T-cell (primary cell): ENCODE measurements around the gene SLC39A9. TPM values are rescaled to one million over a fixed set of nuclear protein-coding genes. Genes with fewer than 3 reads are reported as not detected.

Source experiments
- ATAC-seq, 4 experiments: fragments of 200-7000 bp in 3 of 4; fragments of 150-1000 bp in 1 of 4; cut with Tn5 transposase; replicated peaks in 1 of 4; 1 replicate in 3 of 4; 2 replicates in 1 of 4; pipeline ENCODE4 v1.10.0; 2021; ENCODE audit warnings: moderate library complexity in 3 of 4, mild to moderate bottlenecking in 2 of 4, moderate number of reproducible peaks in 1 of 4
- CTCF ChIA-PET, 2 donors: fragments of 300-600 bp; sonication (Branson Sonifier 250); formaldehyde crosslinking; loops; one replicate each; lab custom pipeline; 2022; ENCODE audit warnings: antibody characterized with exemption in 2 of 2; lab: Charles Lee
- POLR2A ChIA-PET, 2 donors: fragments of 300-600 bp; sonication (Branson Sonifier 250); formaldehyde crosslinking; loops; one replicate each; lab custom pipeline; 2022; ENCODE audit warnings: antibody characterized with exemption in 2 of 2; lab: Charles Lee
- DNase-seq, 35 experiments: peaks; one replicate each; pipeline versions ENCODE4 v3.0.0 to v3.0.0-alpha.2; 2013 to 2023
- H3K27ac ChIP-seq: one replicate; pipeline ENCODE4 v1.5.1; 2013; ENCODE audit warnings: low read length
- H3K27me3 ChIP-seq, 2 experiments: replicated peaks in 1 of 2; 1 replicate in 1 of 2; 2 replicates in 1 of 2; pipeline versions ENCODE4 v1.6.1 to v1.7.0; 2013; ENCODE audit warnings: low read length in 1 of 2, mixed read lengths in 1 of 2; ENCODE audit not compliant: control insufficient read depth in 2 of 2, insufficient read depth in 2 of 2; ENCODE audit errors: extremely low read depth in 1 of 2
- H3K36me3 ChIP-seq, 2 donors: 1 replicate in 1 of 2; 2 replicates in 1 of 2; pipeline versions ENCODE4 v1.6.1 to v1.7.0; 2013; ENCODE audit warnings: low read length in 1 of 2; ENCODE audit not compliant: control insufficient read depth in 2 of 2, insufficient read depth in 1 of 2; ENCODE audit errors: extremely low read depth in 1 of 2
- H3K4me1 ChIP-seq, 2 experiments: 1 replicate in 1 of 2; 2 replicates in 1 of 2; pipeline versions ENCODE4 v1.6.1 to v1.7.0; 2013; ENCODE audit warnings: low read length in 2 of 2, mixed read lengths in 1 of 2; ENCODE audit not compliant: insufficient read depth in 2 of 2, control insufficient read depth in 1 of 2; ENCODE audit errors: extremely low read depth in 1 of 2
- H3K4me3 ChIP-seq, 2 donors: 1 replicate in 1 of 2; 2 replicates in 1 of 2; pipeline versions ENCODE4 v1.5.1 to v1.7.0; 2013; ENCODE audit warnings: mild to moderate bottlenecking in 2 of 2, low read length in 1 of 2, moderate library complexity in 1 of 2; ENCODE audit not compliant: control insufficient read depth in 1 of 2; ENCODE audit errors: extremely low read depth in 1 of 2
- H3K9me3 ChIP-seq: 2 replicates; pipeline ENCODE4 v1.7.0; 2013
- H3K27ac Mint-ChIP-seq, 2 donors: one replicate each; pipeline ENCODE4 v1.8.0; 2020 to 2021; ENCODE audit warnings: mild to moderate bottlenecking in 2 of 2, mixed read lengths in 2 of 2
- H3K27me3 Mint-ChIP-seq, 2 donors: one replicate each; pipeline ENCODE4 v1.8.0; 2021 to 2022; ENCODE audit warnings: mixed read lengths in 2 of 2
- H3K36me3 Mint-ChIP-seq: one replicate; pipeline ENCODE4 v1.8.0; 2021; ENCODE audit warnings: mixed read lengths
- H3K4me1 Mint-ChIP-seq, 3 donors: one replicate each; pipeline ENCODE4 v1.8.0; 2020 to 2022; ENCODE audit warnings: mixed read lengths in 3 of 3, mild to moderate bottlenecking in 1 of 3
- H3K4me3 Mint-ChIP-seq, 3 donors: one replicate each; pipeline ENCODE4 v1.8.0; 2020 to 2022; ENCODE audit warnings: mild to moderate bottlenecking in 3 of 3, mixed read lengths in 3 of 3, moderate library complexity in 3 of 3
- H3K9me3 Mint-ChIP-seq, 3 donors: one replicate each; pipeline ENCODE4 v1.8.0; 2020 to 2022; ENCODE audit warnings: mixed read lengths in 3 of 3
- whole genome bisulfite sequencing: methylation state at CpG from one replicate; pipeline ENCODE4 v1.1.5; 2013; ENCODE audit warnings: missing lambda C conversion rate; ENCODE audit not compliant: insufficient coverage; 5-methylcytosine and 5-hydroxymethylcytosine counted together
- total RNA-seq, 35 experiments: library from RNA in 6 of 35; stranded (reverse) in 6 of 35; fragments of 120-200 nt in 1 of 35; gene quantifications; one replicate each; pipeline versions ENCODE4 v1.2.1 to v1.2.4 and lab custom pipeline; 2013 to 2026

Gene SLC39A9
- total RNA-seq, 5 donors from 2014 or later (not counting 1 experiment from before 2014, with no cell fraction given), result 23.4 to 38.0 (median 33.0) TPM

DNA sequence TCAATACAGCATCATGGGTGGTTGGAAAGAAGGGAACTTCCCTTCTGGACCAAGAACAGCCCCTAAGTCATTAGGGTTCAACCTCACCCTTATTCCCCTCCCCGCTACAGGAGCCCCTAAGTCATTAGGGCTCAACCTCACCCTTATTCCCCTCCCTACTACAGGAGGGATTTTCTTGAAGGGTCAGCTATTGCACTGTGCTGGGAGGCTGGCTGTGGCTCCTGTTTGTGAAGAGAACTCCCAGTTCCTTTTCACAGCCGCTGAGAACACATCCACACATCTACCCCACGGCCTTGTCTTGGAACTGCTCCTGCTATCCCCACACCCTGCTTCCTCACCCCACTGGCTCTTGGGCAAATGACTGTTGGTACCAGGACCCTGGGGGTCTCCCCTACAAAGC lies 45.3 kb upstream of the SLC39A9 start:
- Histone ChIP-seq H3K27ac (no peak overlapping the region), H3K4me3 (no peak overlapping the region), H3K4me1 (peaks cover 0 to 17% of the 10 kb centered on the region in 2 experiments), H3K9me3 (no peaks in the 10 kb centered on the region), H3K36me3 (no peaks in the 10 kb centered on the region), H3K27me3 (peaks cover 0 to 16% of the 10 kb centered on the region in 2 experiments)
- ATAC-seq (no peak), DNase-seq (no peak)
- no peak overlapping the region for H3K27ac Mint-ChIP-seq
- CTCF ChIA-PET, result no interaction called here
- peaks cover 0 to 6% of the 10 kb centered on the region in 2 donors for H3K27me3 Mint-ChIP-seq
- H3K36me3 Mint-ChIP-seq, result no peaks in the 10 kb centered on the region
- peaks cover 14 to 22% (median 14%) of the 10 kb centered on the region in 3 donors for H3K4me1 Mint-ChIP-seq
- POLR2A ChIA-PET, result no interaction called here
- no peak overlapping the region for H3K4me3 Mint-ChIP-seq
- WGBS, result 100% methylated on average over 1 of the region's 3 CpGs
- no peaks in the 10 kb centered on the region for H3K9me3 Mint-ChIP-seq

GRCh38 chr14:69354383-69355153 lies 43.9 kb upstream of the SLC39A9 start:
- Histone ChIP-seq H3K27ac (peak overlapping the region; percentile 22), H3K27me3 (peaks cover 0 to 9% of the 10 kb centered on the region in 2 experiments), H3K36me3 (no peaks in the 10 kb centered on the region), H3K4me3 (peak overlapping the region in 1 of 2 donors; percentile 11), H3K4me1 (peaks cover 0 to 17% of the 10 kb centered on the region in 2 experiments), H3K9me3 (no peaks in the 10 kb centered on the region)
- Mint-ChIP-seq H3K27me3 (peaks cover 5 to 6% of the 10 kb centered on the region in 2 donors), H3K4me1 (peaks cover 14 to 22% (median 14%) of the 10 kb centered on the region in 3 donors), H3K36me3 (no peaks in the 10 kb centered on the region), H3K27ac (peak overlapping the region; percentile 86 to 88), H3K4me3 (peak overlapping the region; percentile 62 to 76 (median 64)), H3K9me3 (no peaks in the 10 kb centered on the region)
- ChIA-PET POLR2A (no interaction called here), CTCF (no interaction called here)
- peak in 31 of 35 experiments; percentile 12 to 65 (median 35) for DNase-seq
- WGBS, result 22% methylated on average over 11 of the region's 11 CpGs
- ATAC-seq, result peak; percentile 68 to 92 (median 73)

DNA sequence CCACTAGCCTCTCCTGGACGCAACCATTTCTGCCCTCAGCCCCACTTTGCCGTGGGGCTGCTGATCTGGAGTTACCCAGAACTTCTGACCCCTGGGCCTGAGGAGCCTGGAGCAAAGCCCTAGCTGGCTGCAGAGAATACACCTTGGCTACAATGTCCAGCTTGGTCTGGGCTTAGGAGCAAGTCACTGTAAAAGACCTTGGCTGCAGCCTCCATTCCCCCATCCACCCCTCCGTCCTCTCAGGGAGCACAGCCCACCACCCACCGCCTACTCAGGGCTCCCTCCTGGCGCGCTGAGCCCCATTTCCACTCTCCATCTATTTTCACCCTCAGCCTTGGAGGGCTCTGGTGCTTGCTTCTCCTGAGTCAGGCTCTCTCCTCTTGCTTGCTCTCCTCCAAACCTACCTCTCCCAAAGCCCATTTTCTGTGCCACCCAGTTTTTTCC lies 43.3 kb upstream of the SLC39A9 start:
- Mint-ChIP-seq H3K4me3 (peak overlapping the region in 1 of 3 donors; percentile 64), H3K4me1 (peaks cover 14 to 22% (median 14%) of the 10 kb centered on the region in 3 donors), H3K27me3 (peaks cover 5 to 6% of the 10 kb centered on the region in 2 donors), H3K27ac (peak overlapping the region; percentile 86 to 88), H3K36me3 (no peaks in the 10 kb centered on the region), H3K9me3 (no peaks in the 10 kb centered on the region)
- whole genome bisulfite sequencing, result 96% methylated on average over 6 of the region's 6 CpGs
- Histone ChIP-seq H3K4me1 (peaks cover 0 to 17% of the 10 kb centered on the region in 2 experiments), H3K9me3 (no peaks in the 10 kb centered on the region), H3K36me3 (no peaks in the 10 kb centered on the region), H3K27me3 (peaks cover 0 to 9% of the 10 kb centered on the region in 2 experiments), H3K27ac (no peak overlapping the region), H3K4me3 (no peak overlapping the region)
- POLR2A ChIA-PET, result no interaction called here
- ATAC-seq, result no peak
- no peak for DNase-seq
- CTCF ChIA-PET, result no interaction called here

DNA sequence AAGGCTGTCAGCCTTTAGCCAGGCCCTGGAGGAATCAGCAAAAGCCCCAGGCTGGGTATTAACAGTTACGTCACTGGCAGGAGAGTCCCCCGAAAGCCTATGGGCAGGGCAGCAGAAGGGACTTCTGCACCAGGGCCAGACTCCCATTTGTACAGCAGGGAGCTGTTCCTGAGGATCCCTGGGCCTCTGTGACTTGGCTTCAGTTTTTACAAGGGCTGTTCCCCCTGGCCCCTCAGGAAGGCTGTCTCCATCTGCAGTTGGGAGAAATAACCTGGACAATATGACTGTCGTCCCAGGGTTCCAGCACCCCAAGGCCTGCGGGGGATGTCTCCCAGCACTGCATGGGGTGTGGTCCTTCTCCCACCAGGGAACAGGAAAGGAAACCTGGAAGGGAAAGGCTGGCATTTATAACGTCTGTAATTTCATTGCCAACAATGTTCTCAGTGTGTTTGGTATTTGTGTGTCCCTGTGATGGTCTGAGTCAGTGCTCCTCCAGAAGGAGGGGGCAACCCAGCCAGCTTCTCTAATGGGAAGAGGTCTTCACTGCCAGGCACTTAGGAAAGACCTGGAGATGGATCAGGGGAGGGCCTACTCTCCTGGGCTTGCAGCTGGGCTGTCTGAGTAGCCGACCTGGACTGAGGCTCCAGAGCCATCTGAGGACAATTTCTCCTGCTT lies 42.7 kb upstream of the SLC39A9 start:
- ATAC-seq, result no peak
- no peak overlapping the region for H3K4me3 ChIP-seq
- Mint-ChIP-seq H3K4me3 (peak overlapping the region in 1 of 3 donors; percentile 64), H3K36me3 (no peaks in the 10 kb centered on the region), H3K4me1 (peaks cover 14 to 22% (median 14%) of the 10 kb centered on the region in 3 donors), H3K27me3 (peaks cover 2 to 5% of the 10 kb centered on the region in 2 donors), H3K9me3 (no peaks in the 10 kb centered on the region), H3K27ac (peak overlapping the region in 1 of 2 donors; percentile 86)
- H3K4me1 ChIP-seq, result peaks cover 0 to 17% of the 10 kb centered on the region in 2 experiments
- WGBS, result 86% methylated on average over 4 of the region's 6 CpGs
- ChIA-PET POLR2A (no interaction called here), CTCF (interaction anchor here in 1 of 2 donors (0.6 kb wide), 1 partner anchor 14 kb away, joined by 3 read pairs; no protein-coding TSS in a partner anchor)
- no peaks in the 10 kb centered on the region for H3K9me3 ChIP-seq
- no peaks in the 10 kb centered on the region for H3K36me3 ChIP-seq
- no peak overlapping the region for H3K27ac ChIP-seq
- DNase-seq, result no peak
- peaks cover 0 to 9% of the 10 kb centered on the region in 2 experiments for H3K27me3 ChIP-seq

DNA sequence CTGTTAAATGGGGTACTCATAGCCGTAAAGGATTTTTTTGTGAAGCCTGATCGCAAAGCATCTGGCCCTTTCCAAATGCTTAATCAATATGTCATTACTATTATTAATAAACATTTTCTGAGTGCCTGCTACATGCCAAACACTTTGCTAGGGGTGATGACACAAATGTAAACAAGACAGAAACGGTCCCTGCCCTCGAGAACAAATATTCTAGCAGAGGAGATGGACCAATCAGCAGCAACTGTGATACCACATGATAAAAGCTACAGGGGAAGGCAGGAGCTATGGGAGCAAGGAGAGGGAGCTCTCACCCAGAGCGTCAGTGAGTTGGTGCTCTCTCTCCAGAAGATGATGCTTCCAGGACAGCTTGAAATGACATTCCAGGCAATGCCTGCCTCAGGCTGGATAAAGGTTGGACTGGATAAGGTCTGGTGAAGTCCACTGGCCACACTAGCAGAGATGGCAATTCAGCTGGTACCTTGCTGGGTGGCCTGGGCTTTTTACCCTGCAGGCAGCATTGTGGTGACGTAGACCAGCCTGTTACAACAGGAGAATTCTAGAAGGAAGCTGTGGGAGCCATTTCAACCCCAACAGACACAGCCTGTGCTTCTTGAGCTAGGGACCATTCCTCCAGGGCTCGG lies 41.5 kb upstream of the SLC39A9 start:
- Mint-ChIP-seq H3K4me3 (no peak overlapping the region), H3K4me1 (peaks cover 14 to 22% (median 14%) of the 10 kb centered on the region in 3 donors), H3K9me3 (no peaks in the 10 kb centered on the region), H3K27me3 (peaks cover 0 to 5% of the 10 kb centered on the region in 2 donors), H3K27ac (no peak overlapping the region), H3K36me3 (no peaks in the 10 kb centered on the region)
- Histone ChIP-seq H3K4me1 (peaks cover 0 to 17% of the 10 kb centered on the region in 2 experiments), H3K27me3 (peaks cover 0 to 11% of the 10 kb centered on the region in 2 experiments), H3K4me3 (no peak overlapping the region), H3K36me3 (no peaks in the 10 kb centered on the region), H3K9me3 (no peaks in the 10 kb centered on the region), H3K27ac (no peak overlapping the region)
- ATAC-seq (no peak), DNase-seq (no peak)
- POLR2A ChIA-PET, result no interaction called here
- CTCF ChIA-PET, result no interaction called here
- 79% methylated on average over 3 of the region's 7 CpGs for WGBS
